Stomach (tissue), 4 donors: ENCODE results near the gene ABI3BP.

Experiments
- EP300 ChIP-seq: sonication (generic); formaldehyde crosslinking; IDR thresholded peaks from one replicate; pipeline ENCODE4 v1.6.1; 2017; ENCODE audit warnings: antibody characterized with exemption
- POLR2A ChIP-seq, 4 donors: fragments of 450-650 bp; IDR thresholded peaks; one replicate each; pipeline ENCODE4 v1.6.1; 2016; ENCODE audit warnings: antibody characterized with exemption in 4 of 4, control low read depth in 2 of 4, mild to moderate bottlenecking in 1 of 4, moderate library complexity in 1 of 4
- POLR2AphosphoS5 ChIP-seq, 3 donors: sonication (generic); formaldehyde crosslinking; IDR thresholded peaks; one replicate each; pipeline ENCODE4 v1.6.1; 2016; ENCODE audit warnings: antibody characterized with exemption in 3 of 3
- TF ChIP-seq, protein P1 (sequence below), 7 experiments: fragments of 450-650 bp in 4 of 7; fragments of 200-600 bp in 3 of 7; sonication (generic) in 3 of 7; IDR thresholded peaks; one replicate each; pipeline ENCODE4 v1.5.1; 2016 to 2019; ENCODE audit warnings: antibody characterized with exemption in 7 of 7, control low read depth in 2 of 7, mild to moderate bottlenecking in 1 of 7

DNA sequence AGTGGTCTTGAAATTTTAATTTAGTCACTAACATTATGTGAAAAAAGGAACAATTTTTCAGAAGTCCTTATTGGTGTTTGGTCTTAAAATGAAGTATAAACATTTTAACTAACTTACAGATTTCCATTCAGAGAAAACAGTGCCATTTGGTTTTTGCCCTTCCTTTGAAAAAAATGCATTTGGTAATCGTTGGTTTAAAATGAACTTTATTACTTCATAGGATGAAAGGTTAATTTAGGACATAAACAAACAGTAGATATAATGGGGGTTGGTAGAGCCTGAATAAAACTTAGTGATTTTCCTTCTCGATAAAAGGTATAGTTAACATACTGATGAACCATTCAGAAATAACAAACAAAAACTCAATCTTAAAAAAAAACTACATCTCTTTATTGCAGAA is 244.3 kb downstream of the ABI3BP start:
- TF ChIP-seq, protein P1, sequence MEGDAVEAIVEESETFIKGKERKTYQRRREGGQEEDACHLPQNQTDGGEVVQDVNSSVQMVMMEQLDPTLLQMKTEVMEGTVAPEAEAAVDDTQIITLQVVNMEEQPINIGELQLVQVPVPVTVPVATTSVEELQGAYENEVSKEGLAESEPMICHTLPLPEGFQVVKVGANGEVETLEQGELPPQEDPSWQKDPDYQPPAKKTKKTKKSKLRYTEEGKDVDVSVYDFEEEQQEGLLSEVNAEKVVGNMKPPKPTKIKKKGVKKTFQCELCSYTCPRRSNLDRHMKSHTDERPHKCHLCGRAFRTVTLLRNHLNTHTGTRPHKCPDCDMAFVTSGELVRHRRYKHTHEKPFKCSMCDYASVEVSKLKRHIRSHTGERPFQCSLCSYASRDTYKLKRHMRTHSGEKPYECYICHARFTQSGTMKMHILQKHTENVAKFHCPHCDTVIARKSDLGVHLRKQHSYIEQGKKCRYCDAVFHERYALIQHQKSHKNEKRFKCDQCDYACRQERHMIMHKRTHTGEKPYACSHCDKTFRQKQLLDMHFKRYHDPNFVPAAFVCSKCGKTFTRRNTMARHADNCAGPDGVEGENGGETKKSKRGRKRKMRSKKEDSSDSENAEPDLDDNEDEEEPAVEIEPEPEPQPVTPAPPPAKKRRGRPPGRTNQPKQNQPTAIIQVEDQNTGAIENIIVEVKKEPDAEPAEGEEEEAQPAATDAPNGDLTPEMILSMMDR (IDR thresholded peaks at IDR 0.05): no peak
- no peak for TF ChIP-seq POLR2AphosphoS5 (IDR thresholded peaks at IDR 0.05)
- TF ChIP-seq POLR2A (IDR thresholded peaks at IDR 0.05): no peak
- no peak for TF ChIP-seq EP300
